H1 (cell line): ENCODE measurements around the gene LAMA3. TPM values are rescaled to one million over a fixed set of nuclear protein-coding genes. Genes with fewer than 3 reads are reported as not detected.

Experiments
- CTCF ChIA-PET: fragments of 300-600 bp; sonication (Branson Sonifier 250); formaldehyde crosslinking; loops from one replicate; lab custom pipeline; 2021; ENCODE audit not compliant: partially characterized antibody; lab: Charles Lee
- POLR2A ChIA-PET: fragments of 300-600 bp; sonication (Branson Sonifier 250); formaldehyde crosslinking; loops from one replicate; lab custom pipeline; 2021; ENCODE audit warnings: inconsistent platforms; ENCODE audit not compliant: partially characterized antibody; lab: Charles Lee
- DNase-seq, 2 experiments: peaks; one replicate each; pipeline versions ENCODE4 v3.0.0 to v3.0.0-alpha.2; 2010 to 2022; ENCODE audit warnings: low spot score in 2 of 2, low read depth in 1 of 2, mixed read lengths in 1 of 2
- FAIRE-seq: peaks from 2 replicates; lab custom pipeline; 2011; peaks lifted over from hg19 to GRCh38; lab: Jason Lieb, UNC
- H2AFZ ChIP-seq: 2 replicates; pipeline ENCODE4 v1.8.1; 2012; ENCODE audit warnings: low read length, inconsistent platforms
- H2AK5ac ChIP-seq: 2 replicates; pipeline ENCODE4 v1.6.1; 2013; ENCODE audit warnings: low read depth, low read length
- H2BK120ac ChIP-seq: replicated peaks from 2 replicates; pipeline ENCODE3; 2013; ENCODE audit warnings: low read depth, low read length, inconsistent platforms
- H2BK12ac ChIP-seq: 2 replicates; pipeline ENCODE4 v1.6.1; 2013; ENCODE audit warnings: low read depth, low read length
- H2BK15ac ChIP-seq: 2 replicates; pipeline ENCODE4 v1.6.1; 2013; ENCODE audit warnings: low read length
- H2BK20ac ChIP-seq: 2 replicates; pipeline ENCODE4 v1.6.1; 2013; ENCODE audit warnings: low read length
- H2BK5ac ChIP-seq: 2 replicates; pipeline ENCODE4 v1.6.1; 2013; ENCODE audit warnings: low read depth, low read length
- H3K14ac ChIP-seq: 2 replicates; pipeline ENCODE4 v1.6.1; 2013; ENCODE audit warnings: inconsistent platforms; ENCODE audit not compliant: insufficient read length
- H3K18ac ChIP-seq: 2 replicates; pipeline ENCODE4 v1.6.1; 2013; ENCODE audit warnings: low read length; ENCODE audit errors: extremely low read depth
- H3K23ac ChIP-seq: 2 replicates; pipeline ENCODE4 v1.6.1; 2013; ENCODE audit warnings: inconsistent platforms; ENCODE audit not compliant: insufficient read length
- H3K23me2 ChIP-seq: 2 replicates; pipeline ENCODE4 v1.6.1; 2013; ENCODE audit warnings: low read depth, low read length
- H3K27ac ChIP-seq: 2 replicates; pipeline ENCODE4 v1.6.1; 2011; ENCODE audit warnings: low read depth, low read length, inconsistent platforms
- H3K27me3 ChIP-seq, 4 experiments: replicated peaks in 1 of 4; 1 replicate in 1 of 4; 2 replicates in 3 of 4; pipeline versions ENCODE4 v1.6.1 to v1.8.1; 2011 to 2013; ENCODE audit warnings: low read length in 3 of 4, mild to moderate bottlenecking in 3 of 4, inconsistent platforms in 2 of 4, mixed read lengths in 2 of 4, moderate library complexity in 1 of 4; ENCODE audit not compliant: control insufficient read depth in 3 of 4, insufficient read depth in 3 of 4; ENCODE audit errors: extremely low read depth in 1 of 4
- H3K36me3 ChIP-seq, 4 experiments: 2 replicates each; pipeline versions ENCODE4 v1.6.1 to v1.8.1; 2011 to 2013; ENCODE audit warnings: mild to moderate bottlenecking in 4 of 4, low read length in 3 of 4, moderate library complexity in 2 of 4, control low read depth in 1 of 4, inconsistent platforms in 1 of 4; ENCODE audit not compliant: insufficient read depth in 4 of 4, control insufficient read depth in 2 of 4
- H3K4ac ChIP-seq: replicated peaks from 2 replicates; pipeline ENCODE3; 2013; ENCODE audit warnings: low read length, low read depth, mixed read lengths, inconsistent platforms; ENCODE audit not compliant: insufficient read length
- H3K4me1 ChIP-seq, 4 experiments: replicated peaks in 1 of 4; 1 replicate in 1 of 4; 2 replicates in 3 of 4; pipeline versions ENCODE4 v1.6.1 to v1.8.1; 2011 to 2013; ENCODE audit warnings: low read length in 3 of 4, inconsistent platforms in 2 of 4, mixed read lengths in 1 of 4; ENCODE audit not compliant: insufficient read depth in 4 of 4, control insufficient read depth in 3 of 4
- H3K4me2 ChIP-seq, 2 experiments: 2 replicates each; pipeline versions ENCODE4 v1.6.1 to v1.8.1; 2011 to 2013; ENCODE audit warnings: low read depth in 2 of 2, low read length in 2 of 2, control low read depth in 1 of 2, inconsistent platforms in 1 of 2, mild to moderate bottlenecking in 1 of 2; ENCODE audit not compliant: insufficient read depth in 1 of 2
- H3K4me3 ChIP-seq, 4 experiments: fragments of 200-600, 300-600 bp in 1 of 4; sonication (generic), shearing (Covaris generic), sonication (Bioruptor Twin) in 1 of 4; 2 replicates each; pipeline versions ENCODE4 v1.5.1 to v1.8.1; 2011 to 2016; ENCODE audit warnings: low read length in 4 of 4, low read depth in 3 of 4, control low read depth in 2 of 4, inconsistent platforms in 2 of 4, mild to moderate bottlenecking in 2 of 4, mixed read lengths in 1 of 4, moderate library complexity in 1 of 4; ENCODE audit not compliant: insufficient read depth in 2 of 4; ENCODE audit errors: extremely low read depth in 1 of 4
- H3K56ac ChIP-seq: replicated peaks from 2 replicates; pipeline ENCODE3; 2013; ENCODE audit warnings: low read depth, mild to moderate bottlenecking, mixed read lengths, low read length, inconsistent platforms; ENCODE audit not compliant: insufficient read length
- H3K79me1 ChIP-seq: 2 replicates; pipeline ENCODE4 v1.6.1; 2013; ENCODE audit warnings: low read depth, low read length, control low read depth
- H3K79me2 ChIP-seq, 2 experiments: 2 replicates each; pipeline versions ENCODE4 v1.6.1 to v1.8.1; 2012 to 2013; ENCODE audit warnings: low read length in 2 of 2, mild to moderate bottlenecking in 2 of 2, inconsistent platforms in 1 of 2; ENCODE audit not compliant: insufficient read depth in 2 of 2, control insufficient read depth in 1 of 2
- H3K9ac ChIP-seq, 4 experiments: replicated peaks in 1 of 4; 1 replicate in 1 of 4; 2 replicates in 3 of 4; pipeline versions ENCODE4 v1.6.1 to v1.8.1; 2011 to 2013; ENCODE audit warnings: low read depth in 3 of 4, low read length in 3 of 4, control low read depth in 2 of 4, mild to moderate bottlenecking in 2 of 4, moderate library complexity in 2 of 4, inconsistent platforms in 1 of 4; ENCODE audit errors: extremely low read depth in 1 of 4
- H3K9me3 ChIP-seq, 2 experiments: 2 replicates each; pipeline versions ENCODE4 v1.6.1 to v1.8.1; 2012 to 2013; ENCODE audit warnings: mild to moderate bottlenecking in 2 of 2, moderate library complexity in 2 of 2, control low read depth in 1 of 2, inconsistent platforms in 1 of 2, low read depth in 1 of 2, low read length in 1 of 2, mixed read lengths in 1 of 2; ENCODE audit not compliant: insufficient read depth in 2 of 2
- H4K20me1 ChIP-seq, 2 experiments: replicated peaks in 1 of 2; 2 replicates each; pipeline versions ENCODE3 to v1.8.1; 2011 to 2013; ENCODE audit warnings: inconsistent platforms in 2 of 2, low read length in 2 of 2, mild to moderate bottlenecking in 1 of 2; ENCODE audit not compliant: insufficient read depth in 2 of 2, control insufficient read depth in 1 of 2
- H4K5ac ChIP-seq: 2 replicates; pipeline ENCODE4 v1.6.1; 2013; ENCODE audit warnings: low read length, low read depth, mixed read lengths, inconsistent platforms; ENCODE audit not compliant: insufficient read length
- H4K8ac ChIP-seq: 2 replicates; pipeline ENCODE4 v1.8.0; 2013; ENCODE audit warnings: mild to moderate bottlenecking, moderate library complexity, low read length, inconsistent platforms; ENCODE audit not compliant: insufficient read depth; ENCODE audit errors: extremely low read depth
- H4K91ac ChIP-seq: replicated peaks from 2 replicates; pipeline ENCODE3; 2013; ENCODE audit warnings: low read length, mixed read lengths, inconsistent platforms; ENCODE audit not compliant: insufficient read length
- CTBP2 ChIP-seq: IDR thresholded peaks from 2 replicates; pipeline ENCODE4 v1.7.0; 2011; ENCODE audit warnings: borderline replicate concordance, mild to moderate bottlenecking, moderate library complexity, mixed read lengths, low read length; ENCODE audit not compliant: insufficient read depth, insufficient read length
- JUND ChIP-seq: IDR thresholded peaks from 2 replicates; pipeline ENCODE4 v1.6.1; 2011; ENCODE audit warnings: mild to moderate bottlenecking, improper control_type of control experiment, low read length
- KDM1A ChIP-seq: fragments of 200-600, 300-600 bp; sonication (generic); IDR thresholded peaks from 2 replicates; pipeline ENCODE4 v1.7.1; 2016; ENCODE audit warnings: mild to moderate bottlenecking, low read length, borderline replicate concordance
- RNF2 ChIP-seq: fragments of 200-900, 300-1000 bp; sonication (generic); IDR thresholded peaks from 2 replicates; pipeline ENCODE4 v1.7.1; 2016; ENCODE audit warnings: borderline replicate concordance, low read depth, mild to moderate bottlenecking, antibody characterized with exemption, low read length; ENCODE audit not compliant: poor library complexity, severe bottlenecking; ENCODE audit errors: missing control alignments
- SAP30 ChIP-seq: fragments of 300-600 bp; sonication (generic); IDR thresholded peaks from 2 replicates; pipeline ENCODE4 v1.7.1; 2012; ENCODE audit warnings: low read length, moderate library complexity, mild to moderate bottlenecking, inconsistent platforms; ENCODE audit not compliant: insufficient read depth, insufficient replicate concordance
- SP4 ChIP-seq: IDR thresholded peaks from 2 replicates; pipeline ENCODE4 v1.6.1; 2012; ENCODE audit warnings: low read length, inconsistent platforms
- ZNF274 ChIP-seq: IDR thresholded peaks from 2 replicates; pipeline ENCODE4 v1.7.0; 2012; ENCODE audit warnings: low read length, borderline replicate concordance; ENCODE audit errors: extremely low read depth
- WGBS, 2 experiments: shearing (Covaris generic) in 1 of 2; methylation state at CpG; one replicate each; pipeline versions ENCODE4 v1.1.6 to v1.1.7; 2013 to 2015; ENCODE audit warnings: low lambda C conversion rate in 2 of 2, mixed read lengths in 2 of 2, inconsistent platforms in 1 of 2, low coverage in 1 of 2, missing lambda C conversion rate in 1 of 2; ENCODE audit not compliant: insufficient replicate concordance in 2 of 2, insufficient coverage in 1 of 2, insufficient read length in 1 of 2; ENCODE audit errors: extremely low coverage in 1 of 2, missing lambda C conversion rate in 1 of 2; 5-methylcytosine and 5-hydroxymethylcytosine counted together
- polyA plus RNA-seq, 7 experiments: library from polyadenylated mRNA; depleted of rRNA in 3 of 7; stranded (reverse) in 5 of 7; unstranded in 2 of 7; fragments of >200 nt in 5 of 7; fragments of 200-250 nt in 2 of 7; gene quantifications; 1 replicate in 5 of 7; 2 replicates in 1 of 7; 4 replicates in 1 of 7; pipeline versions ENCODE4 v1.2.1 to v1.2.3, GENCODE V29; 2011 to 2013; ENCODE audit warnings: missing spikeins in 2 of 7, mixed read lengths in 2 of 7
- total RNA-seq: library from RNA; stranded (reverse); fragmentation: NEBNext Ultra II Directional; extraction: Animal tissue kit (Norgen Biotek cat#: 25700); gene quantifications from 2 replicates; pipeline ENCODE4 v1.2.1, GENCODE V29; 2021

The LAMA3 gene
- total and polyA plus RNA-seq, 2 of the 8 experiments (the other 6 are each of a cell fraction or from before 2014, with no cell fraction given) = 0.76 to 5.0 TPM

GRCh38 chr18:23951206-23951605, 262.0 kb downstream of the LAMA3 start:
- H3K4me3 ChIP-seq = no peak overlapping the region
- no peak for FAIRE-seq
- ChIA-PET CTCF (interaction anchor here (0.7 to 2.4 kb wide), 5 partner anchors 8 to 169 kb away, joined by 3 to 11 read pairs (median 6); no protein-coding TSS in a partner anchor), POLR2A (interaction anchor here (1.1 to 3.0 kb wide), 4 partner anchors 8 to 188 kb away, joined by 4 to 18 read pairs (median 10); partner anchors contain the start of genes CABYR and TTC39C)
- H3K27ac ChIP-seq = peak overlapping the region; percentile 53; the same call in 1 of the 2 replicates
- no peaks in the 10 kb centered on the region for H3K36me3 ChIP-seq
- peak overlapping the region; percentile 100 for H2BK12ac ChIP-seq
- no peak overlapping the region for H4K8ac ChIP-seq
- no peaks in the 10 kb centered on the region for H3K79me1 ChIP-seq
- no peak for DNase-seq
- no peak overlapping the region for H3K4ac ChIP-seq
- H3K9ac ChIP-seq = no peak overlapping the region
- no peak for TF ChIP-seq SAP30
- no peak for TF ChIP-seq JUND
- no peak for TF ChIP-seq RNF2
- TF ChIP-seq SP4 = no peak
- TF ChIP-seq KDM1A = no peak
- TF ChIP-seq CTBP2 = no peak
- no peak for TF ChIP-seq ZNF274
- H3K56ac ChIP-seq = no peak overlapping the region
- peak overlapping the region; percentile 97; the same call in 1 of the 2 replicates for H3K18ac ChIP-seq
- H3K9me3 ChIP-seq = no peaks in the 10 kb centered on the region
- H4K20me1 ChIP-seq = no peaks in the 10 kb centered on the region
- no peak overlapping the region for H3K14ac ChIP-seq
- H2BK5ac ChIP-seq = peak overlapping the region; percentile 97
- H4K5ac ChIP-seq = no peak overlapping the region
- peak overlapping the region; percentile 97 for H2AK5ac ChIP-seq
- peak overlapping the region; percentile 94 for H4K91ac ChIP-seq
- H3K27me3 ChIP-seq = no peaks in the 10 kb centered on the region
- peaks cover 0 to 12% (median 6%) of the 10 kb centered on the region in 4 experiments; a peak in 6 of 7 replicates for H3K4me1 ChIP-seq
- H3K23ac ChIP-seq = no peak overlapping the region
- 80% methylated on average over 5 of the region's 5 CpGs; no CpG with 5 or more reads in 1 of the 2 experiments for WGBS, 2 experiments
- 0 out of 2 replicates have a peak overlapping the region, but pooled peaks have one; percentile 28 for H2AFZ ChIP-seq
- no peaks in the 10 kb centered on the region for H3K79me2 ChIP-seq
- peak overlapping the region; percentile 72; the same call in 1 of the 2 replicates for H2BK20ac ChIP-seq
- H3K23me2 ChIP-seq = no peaks in the 10 kb centered on the region; the same call in 1 of the 2 replicates
- H2BK15ac ChIP-seq = no peak overlapping the region
- H2BK120ac ChIP-seq = no peak overlapping the region
- H3K4me2 ChIP-seq = peak overlapping the region in 1 of 2 experiments; percentile 30; a peak in 1 of 4 replicates
